Measurements from ENCODE around the gene UMOD.

DNA sequence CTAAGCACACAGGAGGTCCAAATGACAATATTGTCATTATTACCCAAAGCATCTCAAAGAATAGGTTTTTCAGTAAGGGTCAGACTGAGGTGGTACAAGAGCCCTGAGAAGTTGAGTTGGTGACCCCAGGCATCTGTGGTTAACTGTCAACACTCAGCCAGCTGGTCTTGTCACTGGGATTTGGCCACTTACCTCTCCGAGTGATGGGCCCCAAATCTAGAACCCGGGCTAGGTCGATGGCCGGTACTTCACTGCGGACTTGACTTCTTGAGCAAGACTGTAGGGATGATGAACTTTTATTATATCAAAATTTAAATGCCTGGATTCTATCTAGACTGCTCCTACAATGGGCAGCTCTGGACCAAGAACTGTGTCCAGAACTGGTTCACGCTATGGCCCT lies 36.8 kb downstream of the UMOD start:
- TF ChIP-seq EZH2phosphoT487 (IDR thresholded peaks at IDR 0.05; ENCODE audit: low read depth, severe bottlenecking, unreplicated experiment) (no peak), EZH2 (IDR thresholded peaks at IDR 0.05; ENCODE audit: borderline replicate concordance) (no peak)
- TF ChIP-seq, protein P1, sequence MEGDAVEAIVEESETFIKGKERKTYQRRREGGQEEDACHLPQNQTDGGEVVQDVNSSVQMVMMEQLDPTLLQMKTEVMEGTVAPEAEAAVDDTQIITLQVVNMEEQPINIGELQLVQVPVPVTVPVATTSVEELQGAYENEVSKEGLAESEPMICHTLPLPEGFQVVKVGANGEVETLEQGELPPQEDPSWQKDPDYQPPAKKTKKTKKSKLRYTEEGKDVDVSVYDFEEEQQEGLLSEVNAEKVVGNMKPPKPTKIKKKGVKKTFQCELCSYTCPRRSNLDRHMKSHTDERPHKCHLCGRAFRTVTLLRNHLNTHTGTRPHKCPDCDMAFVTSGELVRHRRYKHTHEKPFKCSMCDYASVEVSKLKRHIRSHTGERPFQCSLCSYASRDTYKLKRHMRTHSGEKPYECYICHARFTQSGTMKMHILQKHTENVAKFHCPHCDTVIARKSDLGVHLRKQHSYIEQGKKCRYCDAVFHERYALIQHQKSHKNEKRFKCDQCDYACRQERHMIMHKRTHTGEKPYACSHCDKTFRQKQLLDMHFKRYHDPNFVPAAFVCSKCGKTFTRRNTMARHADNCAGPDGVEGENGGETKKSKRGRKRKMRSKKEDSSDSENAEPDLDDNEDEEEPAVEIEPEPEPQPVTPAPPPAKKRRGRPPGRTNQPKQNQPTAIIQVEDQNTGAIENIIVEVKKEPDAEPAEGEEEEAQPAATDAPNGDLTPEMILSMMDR (IDR thresholded peaks at IDR 0.05; ENCODE audit: poor library complexity) = no peak

Measured in hepatocyte (in vitro differentiated cells).